Pons (tissue), 1 donor: ENCODE data around the gene UBE2J1.
"Not testable (repeated sequence)": the region's sequence is repeated elsewhere in the genome, so short reads cannot be mapped to it uniquely, and the experiment has no call there.

Source experiments
- DNase-seq: peaks from one replicate; pipeline ENCODE4 v3.0.0-alpha.2; 2016; ENCODE audit warnings: low spot score

Gene UBE2J1

DNA sequence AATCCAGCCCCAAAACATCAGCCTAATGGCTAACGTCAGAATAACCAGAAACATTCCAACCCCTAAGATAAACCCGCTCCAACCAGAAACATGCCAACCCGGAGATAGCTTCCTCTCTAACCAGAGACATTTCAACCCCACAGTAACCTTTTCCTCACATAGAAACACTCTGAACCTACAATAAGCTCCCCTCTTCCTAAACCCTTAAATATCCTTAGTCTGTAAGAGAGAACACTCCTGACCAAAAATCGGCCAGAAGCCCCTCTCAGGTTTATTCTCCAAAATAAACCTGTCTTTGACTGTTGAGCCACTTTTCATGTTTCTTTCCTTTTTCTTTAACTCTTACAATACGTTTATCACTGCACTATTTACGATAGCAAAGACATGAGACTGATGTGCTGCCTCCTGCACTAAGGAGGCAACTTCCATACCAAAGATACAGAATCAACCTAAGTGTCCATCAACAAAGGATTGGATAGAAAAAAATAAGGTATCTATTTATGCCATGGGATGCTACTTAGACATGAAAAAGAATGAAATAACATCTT lies 32.4 kb downstream of the UBE2J1 start:
- no peak for DNase-seq

DNA sequence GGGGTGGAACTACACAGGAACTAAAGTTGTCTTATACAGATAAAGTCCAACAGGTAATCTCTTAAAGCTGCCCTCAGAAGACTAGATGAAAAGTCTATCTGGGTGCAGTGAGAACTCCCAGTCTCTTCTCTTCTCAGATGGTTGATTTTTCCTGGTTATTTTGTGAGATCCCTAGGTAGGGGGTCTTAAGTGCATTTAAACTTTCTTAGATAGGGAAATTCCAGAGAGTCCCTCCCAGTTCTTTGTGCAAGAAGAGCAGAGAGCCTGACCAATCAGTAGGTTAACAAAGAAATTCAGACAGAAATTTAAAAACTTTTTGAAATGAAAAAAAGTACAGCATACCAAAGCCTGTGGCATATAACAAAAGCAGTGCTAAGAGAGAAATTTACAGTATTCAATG lies 35.5 kb downstream of the UBE2J1 start:
- no peak for DNase-seq

DNA sequence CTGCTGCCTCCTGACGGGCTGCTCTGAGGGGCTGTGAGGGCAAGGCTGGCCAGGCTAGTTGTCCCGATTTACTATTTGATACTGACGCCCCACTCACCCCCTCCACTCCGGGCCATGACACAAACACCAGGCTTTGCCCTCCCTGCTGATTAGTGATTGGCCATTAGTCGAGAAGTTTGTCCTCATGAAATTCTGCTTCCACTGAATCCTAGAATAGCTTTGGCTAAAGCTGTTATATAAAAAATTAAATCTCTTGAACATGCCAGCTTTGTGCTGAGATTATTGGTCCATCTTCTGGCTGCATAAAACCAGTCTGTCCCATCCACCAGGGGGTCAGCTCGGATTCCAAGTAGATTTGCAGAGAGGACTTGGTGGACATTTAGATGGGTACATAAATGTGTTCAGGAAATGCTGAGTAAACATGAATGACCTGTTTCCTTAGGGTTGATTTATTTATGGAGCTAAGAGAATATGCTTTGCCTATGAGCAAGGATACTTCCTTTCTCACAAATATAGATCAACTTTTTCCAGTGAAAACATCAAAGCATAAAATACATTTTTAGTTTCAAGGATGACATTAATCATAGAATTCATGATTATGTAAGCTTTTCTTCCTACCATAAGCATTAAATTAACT lies 37.2 kb downstream of the UBE2J1 start, which contains the start of gene GABRR2:
TSS of gene GABRR2 (minus strand) at position 51 of the 637 bp plus-strand sequence. CDS start 134 bp downstream, outside the sequence.
- no peak for DNase-seq

DNA sequence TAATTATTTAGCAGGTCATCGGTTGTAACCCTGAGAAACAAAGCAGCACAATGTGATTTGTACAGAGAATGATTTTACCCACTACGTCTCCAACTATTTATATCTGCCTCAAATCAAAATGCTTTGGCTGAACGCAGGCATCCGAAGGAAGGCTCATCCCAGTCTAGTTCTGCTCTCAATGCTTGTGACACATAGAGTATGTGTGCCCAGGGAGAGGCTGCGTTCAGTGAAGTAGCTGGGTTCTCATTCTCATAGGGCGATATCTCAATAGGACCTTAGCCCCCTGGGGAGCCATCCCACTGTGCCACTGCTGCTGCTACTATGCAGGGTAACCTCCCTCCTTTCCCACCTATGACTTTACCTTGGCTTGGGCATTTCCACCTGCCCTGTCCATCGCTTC lies 37.8 kb downstream of the UBE2J1 start:
- no peak for DNase-seq

DNA sequence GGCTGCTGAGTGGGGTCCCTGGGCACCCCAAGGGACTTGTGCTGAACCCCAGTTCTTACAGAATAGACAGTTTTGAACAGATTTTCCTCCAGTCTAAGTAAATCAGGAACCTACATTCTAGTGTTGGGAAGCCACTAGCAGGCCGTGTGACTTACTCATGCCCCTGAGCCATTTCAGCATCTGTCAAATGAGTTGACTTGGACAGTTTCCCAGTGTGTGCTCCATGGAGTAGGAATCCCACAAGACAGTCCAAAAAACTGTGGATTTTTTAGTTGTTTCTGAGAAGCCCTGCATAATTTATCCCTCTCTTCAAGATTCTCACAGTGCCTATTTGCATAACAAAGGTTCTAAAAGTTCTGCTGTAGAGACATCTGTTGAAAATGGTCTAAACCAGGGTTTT lies 39.5 kb downstream of the UBE2J1 start:
- DNase-seq = peak; percentile 49

DNA sequence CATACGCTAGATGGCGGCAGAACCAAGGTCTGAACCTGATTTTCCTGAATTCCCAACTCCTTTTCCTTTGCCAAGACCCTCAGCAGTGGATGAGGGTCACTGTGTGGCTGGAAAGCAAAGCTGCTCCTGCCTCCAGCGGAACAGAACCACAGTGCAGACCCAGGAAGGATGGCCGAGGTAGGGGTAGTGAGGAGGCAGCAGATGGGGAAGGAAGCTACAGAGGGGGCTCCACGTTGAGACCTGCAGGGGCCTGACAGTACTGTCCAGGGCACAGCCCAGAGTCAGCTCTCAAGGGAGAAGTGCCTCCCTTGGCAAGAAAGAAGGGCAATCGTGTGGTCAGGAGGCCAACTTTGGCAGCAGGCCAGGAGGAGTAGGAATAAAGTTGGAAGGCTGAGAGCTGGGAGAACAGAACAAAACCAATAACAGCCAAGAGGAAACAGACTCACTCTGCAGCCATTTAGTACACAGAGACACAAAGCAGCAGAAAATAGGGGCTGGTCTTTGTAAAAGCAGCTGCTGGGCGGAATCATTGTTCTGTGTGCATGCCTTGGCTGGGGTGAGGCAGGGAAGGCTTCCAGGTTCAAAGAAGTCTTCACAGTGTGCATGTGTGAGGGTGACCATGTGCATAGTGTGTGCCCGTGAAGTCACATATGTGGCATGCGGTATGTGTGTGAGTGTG lies 40.5 kb downstream of the UBE2J1 start:
- peak; percentile 82 for DNase-seq

DNA sequence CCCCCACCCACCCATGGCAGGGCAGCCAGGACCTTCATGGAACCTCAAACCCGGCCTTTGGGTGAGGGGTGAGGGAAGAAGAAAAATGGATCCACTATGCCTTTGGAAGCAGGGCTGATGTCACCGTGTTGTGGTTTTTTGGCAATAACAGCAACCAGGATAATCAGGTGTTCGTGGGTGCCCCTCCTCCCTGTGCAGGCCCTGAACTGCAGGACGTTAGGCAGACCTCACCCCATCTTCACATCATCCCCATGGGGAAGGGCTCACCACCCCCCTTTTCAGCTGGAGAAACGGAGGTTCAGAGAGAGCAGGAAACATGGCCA lies 41.0 kb downstream of the UBE2J1 start:
- no peak for DNase-seq

DNA sequence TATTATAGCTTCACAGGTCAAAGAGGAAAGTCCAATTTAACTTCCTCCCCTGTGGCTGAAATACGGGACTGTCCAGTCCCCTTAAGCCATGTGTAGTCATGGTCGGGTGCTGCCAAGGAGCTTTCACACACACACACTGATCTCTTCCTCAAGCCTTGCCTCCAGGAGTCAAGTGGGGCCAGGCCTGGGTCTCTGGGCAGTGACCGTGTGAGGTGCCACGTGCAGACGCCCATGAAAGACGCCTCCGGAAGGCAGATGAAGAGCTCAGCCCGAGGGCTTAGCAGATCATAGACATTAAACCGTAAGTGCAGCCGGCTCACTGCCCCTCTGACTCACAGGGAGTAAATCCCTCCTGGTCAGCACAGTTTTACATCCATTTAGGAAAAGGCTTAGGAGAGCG lies 41.6 kb downstream of the UBE2J1 start:
- DNase-seq = peak; percentile 20

DNA sequence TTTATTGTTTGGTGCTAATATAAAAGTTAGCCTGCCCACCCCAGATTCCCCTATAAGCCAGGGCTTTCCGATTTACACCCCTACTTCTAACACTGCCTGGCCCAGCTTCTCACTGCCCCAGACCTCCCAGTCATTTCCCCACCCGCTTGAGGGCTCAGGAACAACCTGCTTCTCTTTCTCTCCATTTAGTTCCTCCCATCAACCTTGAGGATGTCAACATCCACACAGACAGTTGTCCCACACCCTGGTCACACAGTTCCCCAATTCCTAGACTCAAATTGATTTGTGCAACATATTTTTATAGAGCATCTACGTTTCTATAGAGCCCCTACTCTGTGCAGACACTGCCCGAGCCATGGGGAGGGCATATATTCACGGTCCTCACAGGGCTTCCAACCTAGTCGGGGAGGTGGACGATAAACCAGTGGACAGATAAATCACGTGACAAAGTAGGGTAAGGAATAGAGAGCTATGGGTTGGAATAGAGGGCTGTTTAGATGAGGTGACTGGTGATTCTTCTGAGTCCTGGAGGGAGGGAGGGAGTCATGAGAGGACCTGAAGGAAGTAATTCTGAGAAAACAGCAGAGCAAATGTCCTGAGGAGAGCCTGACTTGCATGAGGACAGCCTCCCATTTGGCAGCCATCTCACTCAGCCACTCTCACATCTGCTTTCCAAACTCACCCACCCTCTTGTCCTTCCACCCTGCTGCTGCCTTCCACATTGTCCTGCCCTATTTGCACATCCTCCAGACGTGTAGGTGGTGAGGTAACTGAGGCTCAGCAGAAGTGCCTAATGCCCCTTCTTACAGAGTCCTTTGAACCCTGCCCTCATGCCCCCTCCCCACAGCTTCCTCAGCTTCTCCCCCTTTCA lies 43.8 kb downstream of the UBE2J1 start:
- no peak for DNase-seq

DNA sequence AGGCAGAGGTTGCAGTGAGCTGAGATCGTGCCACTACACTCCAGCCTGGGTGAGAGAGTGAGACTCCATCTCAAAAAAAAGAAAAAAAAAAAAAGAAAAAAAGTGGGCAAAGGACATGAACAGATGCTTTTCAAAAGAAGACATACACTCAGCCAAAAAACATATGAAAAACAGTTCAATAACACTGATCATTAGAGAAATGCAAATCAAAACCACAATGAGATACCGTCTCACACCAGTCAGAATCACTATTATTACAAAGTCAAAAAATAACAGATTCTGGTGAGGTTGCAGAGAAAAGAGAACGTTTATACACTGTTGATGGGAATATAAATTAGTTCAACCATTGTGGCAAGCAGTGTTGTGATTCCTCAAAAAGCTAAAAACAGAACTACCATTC lies 48.0 kb downstream of the UBE2J1 start:
- not testable (repeated sequence) for DNase-seq

DNA sequence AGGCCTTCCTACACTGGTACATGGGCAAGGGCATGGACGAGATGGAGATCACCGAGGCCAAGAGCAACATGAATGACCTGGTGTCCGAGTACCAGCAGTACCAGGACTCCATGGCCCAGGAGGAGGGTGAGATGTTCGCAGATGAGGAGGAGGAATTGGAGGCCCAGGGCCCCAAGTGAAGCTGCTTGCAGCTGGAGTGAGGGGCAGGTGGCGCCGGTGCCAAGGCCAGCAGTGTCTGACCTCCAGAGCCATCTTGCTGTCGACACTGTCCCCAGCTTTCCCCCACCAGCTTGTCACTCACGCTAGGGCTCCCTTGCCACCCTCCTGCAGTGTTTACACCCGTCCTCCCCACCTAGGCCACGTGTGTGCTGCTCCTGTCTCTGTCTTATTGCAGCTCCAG lies 49.6 kb downstream of the UBE2J1 start:
- no peak for DNase-seq

DNA sequence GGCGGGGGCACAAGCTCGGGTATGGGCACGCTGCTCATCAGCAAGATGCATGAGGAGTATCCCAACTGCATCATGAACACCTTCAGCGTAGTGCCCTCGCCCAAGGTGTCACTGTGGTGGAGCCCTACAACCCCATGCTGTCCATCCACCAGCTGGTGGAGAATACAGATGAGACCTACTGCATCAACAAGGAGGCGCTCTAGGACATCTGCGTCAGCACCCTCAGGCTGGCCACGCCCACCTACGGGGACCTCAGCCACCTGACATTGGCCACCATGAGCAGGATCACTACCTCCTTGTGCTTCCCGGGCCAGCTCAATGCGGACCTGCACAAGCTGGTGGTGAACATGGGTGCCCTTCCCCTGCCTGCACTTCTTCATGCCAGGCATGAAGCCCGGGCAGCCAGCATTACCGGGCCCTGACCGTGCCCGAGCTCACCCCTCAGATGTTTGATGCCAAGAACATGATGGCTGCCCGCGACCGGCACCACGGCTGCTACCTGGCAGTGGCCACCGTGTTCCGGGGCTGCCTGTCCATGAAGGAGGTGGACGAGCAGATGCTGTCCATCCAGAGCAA lies 50.2 kb downstream of the UBE2J1 start:
- no peak for DNase-seq

DNA sequence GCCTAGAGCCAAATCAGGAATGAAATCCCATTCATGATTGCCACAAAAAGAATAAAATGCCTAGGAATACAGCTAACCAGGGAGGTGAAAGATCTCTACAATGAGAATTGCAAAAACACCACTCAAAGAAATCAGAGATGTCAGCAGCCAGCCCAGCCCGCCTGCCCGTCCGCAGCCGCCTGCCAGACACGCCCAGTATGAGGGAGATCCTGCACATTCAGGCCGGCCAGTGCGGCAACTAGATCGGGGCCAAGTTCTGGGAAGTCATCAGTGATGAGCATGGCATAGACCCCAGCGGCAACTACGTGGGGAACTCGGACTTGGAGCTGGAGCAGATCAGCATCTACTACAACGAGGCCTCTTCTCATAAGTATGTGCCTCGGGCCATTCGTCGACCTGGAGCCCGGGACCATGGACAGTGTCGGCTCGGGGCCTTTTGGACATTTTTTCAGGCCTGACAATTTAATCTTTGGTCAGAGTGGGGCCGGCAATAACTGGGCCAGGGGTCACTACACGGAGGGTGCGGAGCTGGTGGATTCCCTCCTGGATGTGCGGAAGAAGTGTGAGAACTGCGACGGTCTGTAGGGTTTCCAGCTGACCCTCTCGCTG lies 50.8 kb downstream of the UBE2J1 start:
- DNase-seq = no peak

DNA sequence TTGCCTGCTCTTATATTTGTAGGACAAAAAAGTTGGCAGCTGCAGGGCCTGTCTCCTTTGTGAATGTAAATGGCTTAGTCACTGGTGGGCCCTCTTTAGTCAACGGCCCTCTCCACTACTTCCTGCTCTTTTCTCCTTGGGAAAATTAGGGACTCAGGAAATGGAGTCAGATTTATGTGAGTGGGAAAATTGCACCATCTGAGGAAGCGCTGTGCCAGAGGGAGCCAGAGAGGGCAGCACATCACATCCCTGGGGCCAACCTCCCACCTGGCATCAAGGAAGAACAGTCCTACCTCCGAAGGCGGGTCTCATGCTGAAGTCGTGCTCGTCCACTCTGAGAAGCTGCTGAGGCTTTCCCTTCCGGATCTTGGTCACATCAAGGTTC lies 53.1 kb downstream of the UBE2J1 start:
- DNase-seq = no peak

DNA sequence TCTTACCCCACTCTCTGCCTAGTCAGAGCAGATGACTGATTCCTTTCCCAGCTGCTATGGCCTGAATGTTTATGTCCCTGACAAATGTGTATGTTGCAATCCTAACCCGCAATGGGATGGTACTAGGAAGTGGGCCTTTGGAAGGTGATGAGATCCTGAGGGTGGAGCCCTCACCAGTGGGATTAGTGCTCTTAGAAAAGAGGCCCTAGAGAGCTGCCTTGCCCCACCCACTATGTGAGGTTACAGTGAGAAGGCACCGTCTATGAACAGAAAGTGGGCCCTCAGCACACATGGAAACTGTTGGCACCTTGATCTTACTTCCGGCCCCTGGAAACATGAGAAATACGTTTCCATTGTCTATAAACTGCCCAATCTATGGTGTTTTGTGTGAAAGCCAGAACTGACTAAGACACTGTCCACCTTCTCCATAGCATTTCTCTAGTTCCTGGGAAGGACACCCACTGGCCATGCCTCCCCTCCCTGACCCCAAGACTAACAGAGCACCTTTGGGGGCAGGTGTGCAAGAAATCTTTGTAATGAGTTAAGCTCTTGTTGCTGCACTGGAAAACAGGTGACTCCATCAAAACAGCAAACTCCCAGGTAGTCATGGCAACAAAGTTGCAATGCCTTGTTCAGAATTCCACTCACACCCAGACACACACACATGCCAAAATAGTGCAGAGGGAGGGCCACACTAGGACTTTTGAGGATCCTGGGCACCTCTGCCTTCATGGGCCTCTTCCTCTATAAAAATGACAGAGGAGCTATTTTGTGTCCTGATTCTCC lies 53.6 kb downstream of the UBE2J1 start:
- DNase-seq = no peak

DNA sequence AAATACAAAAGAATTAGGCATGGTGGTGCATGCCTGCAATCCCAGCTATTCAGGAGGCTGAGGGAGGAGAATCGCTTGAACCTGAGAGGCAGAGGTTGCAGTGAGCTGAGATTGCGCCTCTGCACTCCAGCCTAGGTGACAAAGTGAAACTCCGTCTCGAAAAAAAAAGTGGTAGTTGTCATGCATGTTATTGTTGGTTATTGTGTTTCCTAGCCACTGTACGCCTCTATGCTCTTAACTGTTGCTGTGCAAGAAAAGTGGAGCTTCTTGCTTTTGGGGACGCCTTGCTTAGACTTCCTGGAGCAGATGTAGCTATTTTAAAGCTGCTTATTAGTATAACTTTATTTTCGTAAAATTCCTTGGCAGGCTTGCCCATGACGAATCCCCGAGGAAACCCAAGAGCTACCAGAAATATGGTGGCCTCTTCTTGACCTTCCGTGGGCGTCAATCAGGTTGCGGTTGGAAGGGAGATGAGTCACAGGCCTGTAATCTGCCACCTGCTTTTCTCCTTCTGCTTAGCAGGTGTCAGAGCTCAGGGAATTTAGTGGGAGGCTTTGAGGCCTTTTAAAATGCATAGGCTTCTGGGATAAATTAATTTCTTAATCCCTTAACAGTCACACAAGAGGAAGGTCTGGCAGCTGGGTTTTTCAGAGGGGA lies 54.7 kb downstream of the UBE2J1 start:
- peak; percentile 11 for DNase-seq

DNA sequence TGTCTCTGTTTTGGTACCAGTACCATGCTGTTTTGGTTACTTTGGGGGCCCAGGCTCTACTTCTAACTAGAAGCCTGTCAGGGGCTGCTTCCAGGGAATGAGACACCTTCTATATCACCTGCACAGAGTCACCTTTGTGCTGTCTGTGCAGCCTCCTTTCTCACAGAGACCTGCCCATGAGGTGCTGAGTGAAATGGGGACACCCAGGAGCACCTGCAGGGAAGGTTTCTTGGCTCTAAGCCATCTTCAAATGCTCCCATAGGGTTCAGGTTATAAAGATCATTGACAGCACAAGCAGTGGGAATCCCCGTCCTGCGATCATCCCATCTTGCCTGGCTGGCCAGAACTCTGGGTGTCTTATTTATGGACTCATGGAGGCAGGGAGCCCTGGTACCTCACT lies 56.5 kb downstream of the UBE2J1 start:
- DNase-seq = no peak

DNA sequence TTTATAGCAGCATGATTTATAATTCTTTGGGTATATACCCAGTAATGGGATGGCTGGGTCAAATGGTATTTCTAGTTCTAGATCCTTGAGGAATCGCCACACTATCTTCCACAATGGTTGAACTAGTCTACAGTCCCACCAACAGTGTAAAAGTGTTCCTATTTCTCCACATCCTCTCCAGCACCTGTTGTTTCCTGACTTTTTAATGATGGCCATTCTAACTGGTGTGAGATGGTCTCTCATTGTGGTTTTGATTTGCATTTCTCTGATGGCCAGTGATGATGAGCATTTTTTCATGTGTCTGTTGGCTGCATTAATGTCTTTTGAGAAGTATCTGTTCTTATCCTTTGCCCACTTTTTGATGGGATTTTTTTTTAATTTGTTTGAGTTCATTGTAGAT lies 57.4 kb downstream of the UBE2J1 start:
- not testable (repeated sequence) for DNase-seq

DNA sequence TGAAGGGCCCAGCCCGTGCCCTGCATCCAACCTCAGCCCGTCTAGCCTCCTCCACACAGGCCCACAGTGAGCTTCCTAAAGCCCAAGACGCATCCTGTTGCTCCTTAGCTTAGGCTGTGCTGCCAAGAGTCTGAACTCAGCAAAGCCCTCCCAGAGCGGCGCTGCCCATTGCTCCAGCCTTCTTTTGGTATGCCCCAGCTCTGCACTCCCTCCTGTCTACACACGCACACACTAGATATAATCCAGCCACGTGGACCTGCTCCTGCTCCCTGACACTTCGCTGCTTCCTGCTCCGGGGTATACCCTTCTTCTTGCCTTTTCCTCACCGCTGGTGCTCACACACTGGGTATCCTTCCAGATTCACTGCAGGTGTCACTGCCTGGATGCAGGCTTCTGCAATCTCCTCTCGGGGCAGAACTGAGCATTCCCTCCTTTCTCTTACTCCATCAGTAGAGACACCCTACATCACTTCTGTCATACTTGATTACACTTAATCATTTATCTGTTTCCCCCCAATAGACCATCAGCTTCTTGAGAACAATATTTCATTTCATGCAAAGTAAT lies 61.2 kb downstream of the UBE2J1 start:
- no peak for DNase-seq

DNA sequence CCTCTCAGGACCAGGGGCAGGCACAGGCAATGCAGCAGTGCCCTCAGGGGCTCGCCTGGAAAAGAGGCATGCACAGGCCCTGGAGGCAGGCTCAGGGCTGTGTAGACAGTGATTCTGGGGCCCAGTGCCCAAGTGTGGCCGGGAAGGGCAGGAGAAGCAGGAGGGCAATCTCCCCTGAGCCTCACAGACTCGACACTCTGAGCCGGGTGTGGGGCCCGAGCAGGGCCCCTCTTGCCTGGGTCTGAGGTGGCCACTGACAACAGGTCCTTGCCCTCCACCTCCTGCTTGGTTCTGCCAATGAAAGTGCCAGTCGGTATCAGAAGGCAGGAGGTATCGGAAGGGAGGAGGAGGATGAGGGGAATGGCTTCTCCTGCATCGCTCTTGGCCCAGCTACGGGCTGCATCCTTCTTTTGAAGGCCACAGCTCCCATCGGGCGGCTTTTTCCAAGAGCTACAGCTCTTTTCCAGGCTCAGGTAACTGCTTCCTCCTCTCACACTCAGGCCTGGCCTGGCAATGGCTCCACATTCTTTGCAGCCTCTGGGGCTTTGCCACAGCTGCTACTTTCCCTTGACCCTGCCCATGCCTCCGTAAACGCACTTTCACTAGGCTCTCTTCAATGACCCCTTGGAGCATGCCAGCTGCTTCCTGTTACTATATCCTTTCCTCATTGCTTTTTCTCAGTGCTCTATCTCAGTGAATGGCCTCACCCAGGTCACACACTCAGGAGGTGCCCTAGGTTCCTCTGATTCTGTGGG lies 61.9 kb downstream of the UBE2J1 start:
- no peak for DNase-seq
